H9 (cell line): ENCODE results near the gene MID1. TPM values are rescaled to one million over a fixed set of nuclear protein-coding genes. Genes with fewer than 3 reads are reported as not detected.

Source experiments
- DNase-seq: peaks from one replicate; pipeline ENCODE4 v3.0.0-alpha.2; 2017
- H2AFZ ChIP-seq: one replicate; pipeline ENCODE4 v1.6.1; 2013; ENCODE audit warnings: mild to moderate bottlenecking, low read length, control low read depth, moderate library complexity
- H2AK5ac ChIP-seq: 2 replicates; pipeline ENCODE4 v1.6.1; 2013; ENCODE audit warnings: low read length, control low read depth, mixed read lengths; ENCODE audit not compliant: insufficient read length
- H2BK120ac ChIP-seq: one replicate; pipeline ENCODE4 v1.6.1; 2013; ENCODE audit warnings: low read depth, mild to moderate bottlenecking, low read length, control low read depth, inconsistent platforms; ENCODE audit not compliant: poor library complexity, severe bottlenecking
- H2BK12ac ChIP-seq: 2 replicates; pipeline ENCODE4 v1.6.1; 2013; ENCODE audit warnings: low read length, control low read depth, mixed read lengths, low read depth; ENCODE audit not compliant: insufficient read length
- H2BK15ac ChIP-seq: 2 replicates; pipeline ENCODE4 v1.6.1; 2013; ENCODE audit warnings: low read depth, low read length, control low read depth
- H2BK20ac ChIP-seq: one replicate; pipeline ENCODE4 v1.6.1; 2013; ENCODE audit warnings: low read depth, mild to moderate bottlenecking, low read length, control low read depth, inconsistent platforms; ENCODE audit not compliant: poor library complexity, severe bottlenecking
- H2BK5ac ChIP-seq: 2 replicates; pipeline ENCODE4 v1.6.1; 2013; ENCODE audit warnings: low read length, control low read depth, mixed read lengths; ENCODE audit not compliant: insufficient read length
- H3K14ac ChIP-seq: 2 replicates; pipeline ENCODE4 v1.6.1; 2013; ENCODE audit warnings: low read length, control low read depth; ENCODE audit not compliant: insufficient read depth
- H3K18ac ChIP-seq: 2 replicates; pipeline ENCODE4 v1.6.1; 2013; ENCODE audit warnings: low read depth, mild to moderate bottlenecking, mixed read lengths, low read length, control low read depth; ENCODE audit not compliant: insufficient read length
- H3K23ac ChIP-seq: 2 replicates; pipeline ENCODE4 v1.6.1; 2013; ENCODE audit warnings: low read length, control low read depth, mixed read lengths, low read depth; ENCODE audit not compliant: insufficient read length
- H3K23me2 ChIP-seq: 2 replicates; pipeline ENCODE4 v1.6.1; 2013; ENCODE audit warnings: low read depth, mild to moderate bottlenecking, mixed read lengths, low read length, control low read depth; ENCODE audit not compliant: insufficient read length, poor library complexity, severe bottlenecking
- H3K27ac ChIP-seq: 2 replicates; pipeline ENCODE4 v1.5.1; 2013; ENCODE audit warnings: low read length, control low read depth, mixed read lengths, low read depth; ENCODE audit not compliant: insufficient read length
- H3K27me3 ChIP-seq: 2 replicates; pipeline ENCODE4 v1.6.1; 2013; ENCODE audit warnings: low read length, control low read depth, inconsistent platforms; ENCODE audit not compliant: insufficient read depth
- H3K4ac ChIP-seq: 2 replicates; pipeline ENCODE4 v1.6.1; 2013; ENCODE audit warnings: low read depth, mild to moderate bottlenecking, control low read depth, inconsistent platforms, low read length, moderate library complexity
- H3K4me1 ChIP-seq: 2 replicates; pipeline ENCODE4 v1.6.1; 2013; ENCODE audit warnings: low read length, control low read depth, inconsistent platforms; ENCODE audit not compliant: insufficient read depth
- H3K4me2 ChIP-seq: 2 replicates; pipeline ENCODE4 v1.6.1; 2013; ENCODE audit warnings: low read length, control low read depth, mixed read lengths; ENCODE audit not compliant: insufficient read length, insufficient read depth
- H3K56ac ChIP-seq: 2 replicates; pipeline ENCODE4 v1.6.1; 2013; ENCODE audit warnings: low read depth, mild to moderate bottlenecking, mixed read lengths, low read length, control low read depth; ENCODE audit not compliant: insufficient read length
- H3K79me1 ChIP-seq: 2 replicates; pipeline ENCODE4 v1.6.1; 2013; ENCODE audit warnings: low read depth, mild to moderate bottlenecking, moderate library complexity, low read length, control low read depth, inconsistent platforms; ENCODE audit not compliant: insufficient read depth, poor library complexity, severe bottlenecking
- H3K79me2 ChIP-seq: 2 replicates; pipeline ENCODE4 v1.6.1; 2013; ENCODE audit warnings: low read length, control low read depth, inconsistent platforms; ENCODE audit not compliant: insufficient read depth
- H3K9ac ChIP-seq: 2 replicates; pipeline ENCODE4 v1.6.1; 2013; ENCODE audit warnings: low read length, control low read depth, mixed read lengths; ENCODE audit not compliant: insufficient read length; ENCODE audit errors: extremely low read depth
- H3K9me3 ChIP-seq: one replicate; pipeline ENCODE4 v1.6.1; 2013; ENCODE audit warnings: low read depth, low read length, inconsistent platforms; ENCODE audit not compliant: control insufficient read depth
- H3T11ph ChIP-seq: one replicate; pipeline ENCODE4 v1.6.1; 2013; ENCODE audit warnings: mild to moderate bottlenecking, low read length, control low read depth, inconsistent platforms
- H4K20me1 ChIP-seq: one replicate; pipeline ENCODE4 v1.6.1; 2013; ENCODE audit not compliant: control insufficient read depth, insufficient read length, insufficient read depth
- H4K5ac ChIP-seq: 2 replicates; pipeline ENCODE4 v1.6.1; 2013; ENCODE audit warnings: low read depth, mild to moderate bottlenecking, mixed read lengths, low read length, control low read depth; ENCODE audit not compliant: insufficient read length
- H4K8ac ChIP-seq: replicated peaks from 2 replicates; pipeline ENCODE4 v1.6.1; 2013; ENCODE audit warnings: low read length, control low read depth, mixed read lengths, low read depth; ENCODE audit not compliant: insufficient read length
- H4K91ac ChIP-seq: 2 replicates; pipeline ENCODE4 v1.6.1; 2013; ENCODE audit warnings: low read depth, mild to moderate bottlenecking, moderate library complexity, mixed read lengths, low read length, control low read depth; ENCODE audit not compliant: insufficient read length
- H3K27ac Mint-ChIP-seq, 3 experiments: 2 replicates in 2 of 3; 3 replicates in 1 of 3; pipeline ENCODE4 v1.8.0; 2020 to 2021; ENCODE audit warnings: mixed read lengths in 3 of 3, mild to moderate bottlenecking in 1 of 3, moderate library complexity in 1 of 3
- H3K27me3 Mint-ChIP-seq: 2 replicates; pipeline ENCODE4 v1.8.0; 2021; ENCODE audit warnings: low read depth, mild to moderate bottlenecking, moderate library complexity, mixed read lengths
- H3K36me3 Mint-ChIP-seq, 3 experiments: 2 replicates in 2 of 3; 3 replicates in 1 of 3; pipeline ENCODE4 v1.8.0; 2020 to 2021; ENCODE audit warnings: low read depth in 3 of 3, mixed read lengths in 3 of 3; ENCODE audit not compliant: insufficient read depth in 1 of 3
- H3K4me1 Mint-ChIP-seq, 2 experiments: 2 replicates each; pipeline ENCODE4 v1.8.0; 2020; ENCODE audit warnings: mixed read lengths in 2 of 2
- H3K4me3 Mint-ChIP-seq, 2 experiments: 2 replicates in 1 of 2; 3 replicates in 1 of 2; pipeline ENCODE4 v1.8.0; 2020 to 2021; ENCODE audit warnings: mild to moderate bottlenecking in 2 of 2, mixed read lengths in 2 of 2, moderate library complexity in 1 of 2
- H3K9me3 Mint-ChIP-seq, 2 experiments: 2 replicates in 1 of 2; 3 replicates in 1 of 2; pipeline ENCODE4 v1.8.0; 2020; ENCODE audit warnings: mild to moderate bottlenecking in 2 of 2, mixed read lengths in 2 of 2, moderate library complexity in 1 of 2
- CTCF ChIP-seq: fragments of 200-600 bp; sonication (generic); conservative IDR thresholded peaks from 3 replicates; pipeline ENCODE4 v1.8.0; 2021; ENCODE audit warnings: antibody characterized with exemption, mild to moderate bottlenecking
- WGBS: extraction: QIAGEN DNeasy Blood & Tissue Kit; methylation state at CpG from one replicate; pipeline ENCODE4 v1.1.7; 2013; ENCODE audit warnings: missing lambda C conversion rate, low lambda C conversion rate, mixed read lengths; ENCODE audit not compliant: insufficient read length; ENCODE audit errors: extremely low coverage; 5-methylcytosine and 5-hydroxymethylcytosine counted together
- total RNA-seq: library from RNA; stranded (reverse); gene quantifications from 2 replicates; pipeline ENCODE4 v1.2.1, GENCODE V29; 2021

MID1 gene
- total RNA-seq, 1 experiment from 2014 or later = 32.9 TPM

DNA sequence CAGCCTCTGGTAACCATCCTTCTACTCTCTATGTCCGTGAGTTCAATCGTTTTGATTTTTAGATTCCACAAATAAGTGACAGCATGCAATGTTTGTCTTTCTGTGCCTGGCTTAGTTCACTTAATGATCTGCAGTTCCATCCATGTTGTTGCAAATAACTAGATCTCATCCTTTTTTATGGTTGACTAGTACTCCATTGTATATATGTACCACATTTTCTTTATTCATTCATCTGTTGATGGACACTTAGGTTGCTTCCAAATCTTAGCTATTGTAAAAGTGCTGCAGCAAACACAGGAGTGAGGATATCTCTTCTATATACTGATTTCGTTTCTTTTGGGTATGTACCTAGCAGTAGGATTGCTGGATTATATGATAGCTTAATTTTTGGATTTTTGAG is 140.9 kb downstream of the MID1 start:
- Histone ChIP-seq H3K4me1 (no peaks in the 10 kb centered on the region; the same call in 1 of the 2 replicates), H3K56ac (no peak overlapping the region), H3K9me3 (no peaks in the 10 kb centered on the region), H3K18ac (no peak overlapping the region), H2BK15ac (no peak overlapping the region), H2BK5ac (no peak overlapping the region), H3K79me1 (no peaks in the 10 kb centered on the region), H3K23ac (no peak overlapping the region), H4K91ac (no peak overlapping the region), H4K20me1 (no peaks in the 10 kb centered on the region), H3K9ac (no peak overlapping the region), H3K4me2 (no peak overlapping the region), H2BK20ac (no peak overlapping the region), H4K8ac (no peak overlapping the region), H2BK120ac (no peak overlapping the region), H3K27ac (no peak overlapping the region), H3K14ac (no peak overlapping the region), H4K5ac (no peak overlapping the region), H3T11ph (no peak overlapping the region), H3K4ac (no peak overlapping the region), H3K27me3 (no peaks in the 10 kb centered on the region), H3K23me2 (no peaks in the 10 kb centered on the region), H3K79me2 (no peaks in the 10 kb centered on the region), H2AFZ (no peak overlapping the region), H2BK12ac (no peak overlapping the region), H2AK5ac (no peak overlapping the region)
- Mint-ChIP-seq H3K27ac (no peak overlapping the region), H3K27me3 (no peaks in the 10 kb centered on the region), H3K4me3 (no peak overlapping the region), H3K9me3 (peaks cover 30 to 38% of the 10 kb centered on the region in 2 experiments), H3K4me1 (peaks cover 3 to 6% of the 10 kb centered on the region in 2 experiments), H3K36me3 (peaks cover 31 to 50% (median 39%) of the 10 kb centered on the region in 3 experiments)
- WGBS = no CpG with 5 or more reads among the region's 3 CpGs
- no peak for TF ChIP-seq CTCF
- DNase-seq = no peak
